Measurements from ENCODE around the gene TAOK2.

Gene TAOK2

DNA sequence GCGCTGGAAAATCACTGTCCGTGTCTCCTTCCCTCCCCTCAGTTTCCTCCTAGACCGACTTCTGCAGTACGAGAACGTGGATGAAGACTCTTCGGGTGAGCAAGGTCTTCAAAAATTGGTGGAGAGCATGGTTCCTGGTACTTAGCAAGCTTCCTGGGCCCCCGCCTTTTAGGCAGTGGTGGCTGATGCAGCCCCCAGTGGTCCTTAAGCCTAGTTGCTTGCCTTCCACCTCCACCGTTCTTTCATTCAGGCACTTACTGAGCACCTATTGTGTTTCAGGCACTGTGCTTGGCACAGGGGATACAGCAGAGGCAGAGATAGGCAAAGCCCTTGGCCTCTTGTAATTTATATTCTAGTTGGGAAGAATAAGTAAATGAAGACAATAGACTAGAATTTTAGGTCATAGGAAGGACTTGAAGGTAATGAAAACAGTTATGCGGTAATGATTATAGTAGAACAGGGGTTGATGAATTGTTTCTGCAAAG is 23.1 kb downstream of the TAOK2 start:
- DNase-seq (ENCODE audit: insufficient read length, low spot score), result no peak
- no peak for FAIRE-seq
- TF ChIP-seq POLR2A (IDR thresholded peaks at IDR 0.05; ENCODE audit: low read depth, low read length), result no peak

DNA sequence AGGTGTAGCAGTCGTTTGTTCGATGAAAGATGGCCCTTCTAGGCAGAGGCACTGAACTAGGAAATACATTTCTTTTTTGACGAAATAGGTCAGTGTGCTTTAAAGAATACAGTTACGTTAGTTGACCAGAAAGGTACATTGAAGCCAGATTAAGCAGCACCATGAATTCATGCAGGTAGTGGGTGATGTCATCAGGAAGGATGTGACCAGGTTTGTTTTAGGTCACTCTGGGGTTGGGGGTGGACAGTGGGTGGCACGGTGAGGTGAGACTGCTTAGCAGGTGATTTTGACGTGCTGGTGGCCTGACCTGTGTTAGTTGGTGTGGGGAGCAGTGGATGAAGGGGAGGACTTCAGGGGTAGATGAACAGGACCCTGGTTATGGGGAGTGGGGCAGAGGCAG is 25.9 kb downstream of the TAOK2 start:
- FAIRE-seq (no peak), DNase-seq (ENCODE audit: insufficient read length, low spot score) (no peak)
- TF ChIP-seq POLR2A (IDR thresholded peaks at IDR 0.05; ENCODE audit: low read depth, low read length), result no peak

DNA sequence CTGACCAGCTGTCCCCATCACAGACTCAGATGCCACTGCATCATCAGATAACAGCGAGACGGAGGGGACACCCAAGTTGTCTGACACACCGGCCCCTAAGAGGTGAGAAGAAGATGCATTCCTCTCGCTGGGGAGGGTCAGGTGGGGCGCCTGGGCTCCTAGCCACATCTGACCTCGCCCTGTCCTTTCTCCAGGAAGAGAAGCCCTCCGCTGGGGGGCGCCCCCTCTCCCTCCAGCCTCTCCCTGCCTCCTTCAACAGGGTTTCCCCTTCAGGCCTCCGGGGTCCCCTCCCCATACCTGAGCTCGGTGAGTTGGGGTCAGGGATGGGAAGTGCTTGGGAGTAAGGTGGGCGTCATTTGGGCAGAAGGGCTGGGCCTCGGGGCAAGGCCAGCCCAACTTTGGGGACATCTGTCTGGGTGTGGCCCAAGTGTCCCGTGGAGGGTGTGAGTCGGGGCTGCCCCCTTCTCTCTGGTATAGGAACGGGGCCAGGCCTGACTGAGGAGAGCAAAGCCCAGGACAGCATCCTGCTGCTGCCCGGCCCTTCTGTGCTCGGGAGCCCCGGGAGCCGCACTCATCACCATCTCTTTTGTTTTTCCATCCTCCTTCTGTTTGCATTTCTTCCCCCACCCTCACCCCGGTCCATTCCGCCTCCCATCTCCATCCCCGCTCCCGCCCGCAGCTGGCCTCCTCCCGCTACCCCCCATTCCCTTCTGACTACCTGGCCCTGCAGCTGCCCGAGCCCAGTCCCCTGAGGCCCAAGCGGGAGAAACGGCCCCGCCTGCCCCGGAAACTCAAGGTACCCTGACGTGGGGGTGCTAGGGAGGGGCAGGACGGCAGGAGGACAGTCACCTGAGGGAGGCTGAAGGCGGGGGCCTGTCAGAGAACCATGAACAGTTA is 27.3 kb downstream of the TAOK2 start:
- DNase-seq (ENCODE audit: insufficient read length, low spot score) (no peak), FAIRE-seq (no peak)
- no peak for TF ChIP-seq POLR2A (IDR thresholded peaks at IDR 0.05; ENCODE audit: low read depth, low read length)

DNA sequence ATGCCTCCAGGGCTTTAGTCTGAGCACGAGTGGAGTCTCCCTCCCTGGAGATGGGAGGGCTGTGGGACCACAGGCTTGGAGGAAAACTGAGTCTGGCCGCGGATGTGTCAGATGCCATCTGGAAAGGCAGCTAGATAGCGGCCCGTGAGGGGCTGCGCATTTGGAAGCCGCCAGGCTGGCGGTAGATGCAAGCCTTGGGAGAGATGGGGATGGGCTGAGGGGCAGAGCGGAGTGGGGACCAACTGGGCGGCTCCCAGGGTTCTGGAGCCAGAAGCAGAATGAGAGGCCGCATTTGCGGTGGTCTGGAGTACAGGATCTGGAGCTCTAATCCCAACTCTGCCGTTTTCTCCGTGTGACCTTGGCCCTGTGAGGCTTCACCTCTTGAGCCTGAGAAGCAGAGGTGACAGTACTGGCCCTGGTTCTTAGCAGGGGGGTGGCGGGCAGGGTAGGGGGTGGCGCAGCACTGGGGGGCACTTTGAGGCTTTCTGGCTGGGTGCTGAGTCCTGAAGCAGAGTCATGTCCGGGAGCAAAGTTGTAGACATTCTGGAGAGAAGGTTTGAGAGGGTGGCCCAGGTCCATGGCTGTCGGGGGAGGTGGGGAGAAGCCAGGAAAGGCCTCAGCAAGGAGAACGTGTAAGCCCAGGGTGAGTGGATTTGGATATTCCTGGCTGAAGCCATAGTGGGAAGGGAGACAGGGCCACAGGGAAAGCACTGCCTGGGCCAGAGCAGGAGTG is 29.1 kb downstream of the TAOK2 start:
- no peak for TF ChIP-seq POLR2A (IDR thresholded peaks at IDR 0.05; ENCODE audit: low read depth, low read length)
- FAIRE-seq, result no peak
- no peak for DNase-seq (ENCODE audit: insufficient read length, low spot score)

DNA sequence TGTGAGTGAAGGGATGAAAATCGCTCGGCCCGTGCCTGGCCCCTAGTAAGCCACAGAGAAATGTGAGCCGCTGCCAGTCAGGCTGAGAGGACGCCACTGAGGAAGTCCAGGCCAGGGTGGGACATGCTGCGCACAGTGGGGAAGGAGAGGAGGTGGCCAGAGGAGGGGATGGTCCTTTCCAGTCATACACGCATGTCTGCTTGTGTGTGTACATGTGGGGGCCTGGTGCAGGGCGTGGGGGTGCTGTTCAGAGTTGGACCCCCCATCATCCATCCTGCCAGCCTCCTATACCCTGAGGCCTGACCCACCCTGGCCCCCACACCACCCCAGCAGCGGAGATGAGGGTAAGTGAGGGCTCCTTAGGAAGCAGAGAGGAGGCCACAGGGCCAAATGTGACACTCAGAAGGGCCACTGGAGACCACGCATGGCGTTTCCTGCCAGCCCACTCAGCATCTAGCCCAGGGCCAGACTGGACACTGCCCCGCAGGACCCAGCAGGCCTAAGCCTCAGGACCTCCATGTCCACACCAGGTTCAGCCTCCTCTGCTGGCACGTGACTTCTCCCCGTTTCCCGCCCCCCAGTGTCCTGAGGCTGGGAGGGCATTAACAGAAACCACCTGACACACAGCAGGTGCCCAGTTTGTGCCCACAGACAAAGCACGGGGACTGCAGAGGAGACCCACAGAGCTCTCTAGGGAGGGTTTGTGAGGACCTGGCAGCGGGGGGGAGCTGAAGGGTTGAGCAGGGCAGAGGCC is 30.2 kb downstream of the TAOK2 start:
- no peak for TF ChIP-seq POLR2A (IDR thresholded peaks at IDR 0.05; ENCODE audit: low read depth, low read length)
- DNase-seq (ENCODE audit: insufficient read length, low spot score), result no peak
- no peak for FAIRE-seq

DNA sequence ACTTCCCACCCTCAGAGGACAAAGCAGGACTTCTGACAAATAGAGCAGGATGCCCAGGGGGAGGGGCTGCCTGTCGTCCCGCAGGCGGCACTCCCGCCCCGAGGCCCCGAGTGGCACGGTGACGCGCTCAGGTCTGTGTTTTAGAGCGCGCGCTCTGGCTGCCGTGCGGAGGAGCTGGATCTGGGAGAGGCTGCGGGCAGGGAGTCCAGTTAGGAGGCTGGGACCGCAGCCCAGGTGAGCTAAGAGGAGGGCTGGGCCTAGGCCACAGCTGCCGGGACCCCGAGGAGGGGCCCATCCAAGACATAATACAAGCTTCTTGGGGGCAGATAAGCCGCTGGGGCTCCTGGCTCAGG is 30.7 kb downstream of the TAOK2 start:
- DNase-seq (ENCODE audit: insufficient read length, low spot score), result no peak
- FAIRE-seq, result no peak
- no peak for TF ChIP-seq POLR2A (IDR thresholded peaks at IDR 0.05; ENCODE audit: low read depth, low read length)

DNA sequence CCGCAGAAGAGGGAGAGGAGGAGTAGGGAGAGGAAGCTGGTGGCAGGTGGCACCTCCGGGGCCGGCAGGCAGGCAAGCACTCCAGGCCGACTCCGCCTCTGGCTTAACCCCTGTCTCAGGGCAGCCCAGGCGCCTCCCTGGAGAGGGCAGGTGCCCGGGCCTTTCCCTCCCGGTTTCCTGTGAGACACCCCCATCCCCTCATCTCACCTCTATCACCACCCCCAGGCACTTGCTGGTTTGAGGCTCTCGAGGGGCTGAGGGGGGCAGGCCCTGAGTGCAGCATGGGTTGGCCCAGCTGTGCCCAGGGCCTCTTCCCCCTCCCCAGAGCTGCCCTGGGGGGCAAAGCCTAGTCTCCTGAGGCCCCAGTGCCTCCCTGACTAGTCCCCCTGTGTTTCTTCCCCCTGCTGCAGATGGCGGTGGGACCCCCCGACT is 31.2 kb downstream of the TAOK2 start:
- no peak for DNase-seq (ENCODE audit: insufficient read length, low spot score)
- TF ChIP-seq POLR2A (IDR thresholded peaks at IDR 0.05; ENCODE audit: low read depth, low read length), result no peak
- no peak for FAIRE-seq

DNA sequence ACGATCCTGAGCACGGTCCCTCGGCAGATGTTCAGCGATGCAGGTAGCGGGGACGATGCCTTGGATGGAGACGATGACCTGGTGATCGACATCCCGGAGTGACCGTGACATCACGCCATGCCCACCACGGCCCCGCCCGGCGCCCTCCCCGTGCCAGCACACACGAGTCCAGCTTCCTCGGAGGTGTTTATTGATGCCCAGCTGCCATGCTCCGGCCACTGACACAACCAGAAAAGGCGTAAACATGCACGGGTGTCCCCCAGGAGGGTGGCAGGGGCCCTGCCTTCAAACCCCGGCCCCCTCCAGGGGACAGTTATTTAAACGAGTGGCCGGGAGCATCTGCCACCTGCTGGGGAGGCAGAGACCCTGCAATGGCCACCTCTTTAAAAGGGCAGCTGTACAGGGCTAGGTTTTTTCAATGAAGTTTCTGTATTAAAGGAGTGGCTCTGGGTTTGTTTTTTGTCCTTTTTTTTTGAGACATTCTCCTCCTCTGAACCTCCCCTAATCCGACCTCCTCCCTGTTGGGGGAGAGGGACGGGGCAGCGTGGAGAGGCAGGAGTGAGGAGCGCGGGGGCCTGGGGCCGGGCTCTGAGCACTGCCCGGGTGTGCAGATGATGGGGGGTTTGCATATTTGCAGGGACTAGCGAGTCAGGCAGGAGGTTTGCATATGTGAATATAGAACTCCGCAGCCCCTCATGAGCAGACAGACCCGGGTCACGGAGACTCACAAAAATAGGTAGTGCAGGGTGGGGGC is 31.9 kb downstream of the TAOK2 start:
- FAIRE-seq (no peak), DNase-seq (ENCODE audit: insufficient read length, low spot score) (no peak)
- TF ChIP-seq POLR2A (IDR thresholded peaks at IDR 0.05; ENCODE audit: low read depth, low read length), result no peak

DNA sequence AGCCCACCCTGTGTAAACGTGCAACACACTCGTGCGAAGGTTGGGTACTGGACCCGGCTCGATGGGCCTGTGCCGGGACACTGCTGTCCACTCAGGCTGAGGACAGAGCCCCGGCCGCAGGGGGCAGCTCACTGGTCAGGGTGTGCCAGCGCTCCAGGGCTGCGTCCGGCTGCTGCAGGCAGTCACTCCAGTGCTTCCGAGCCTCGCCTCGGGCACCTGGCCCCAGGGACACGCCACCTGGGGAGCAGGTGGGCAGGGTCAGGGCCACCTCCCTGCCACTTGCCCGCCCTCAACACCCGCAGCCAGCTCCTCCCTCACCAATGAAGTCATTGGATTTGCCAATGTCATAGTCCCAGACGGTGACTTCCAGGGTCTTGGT is 32.4 kb downstream of the TAOK2 start:
- no peak for FAIRE-seq
- no peak for DNase-seq (ENCODE audit: insufficient read length, low spot score)
- TF ChIP-seq POLR2A (IDR thresholded peaks at IDR 0.05; ENCODE audit: low read depth, low read length), result no peak

DNA sequence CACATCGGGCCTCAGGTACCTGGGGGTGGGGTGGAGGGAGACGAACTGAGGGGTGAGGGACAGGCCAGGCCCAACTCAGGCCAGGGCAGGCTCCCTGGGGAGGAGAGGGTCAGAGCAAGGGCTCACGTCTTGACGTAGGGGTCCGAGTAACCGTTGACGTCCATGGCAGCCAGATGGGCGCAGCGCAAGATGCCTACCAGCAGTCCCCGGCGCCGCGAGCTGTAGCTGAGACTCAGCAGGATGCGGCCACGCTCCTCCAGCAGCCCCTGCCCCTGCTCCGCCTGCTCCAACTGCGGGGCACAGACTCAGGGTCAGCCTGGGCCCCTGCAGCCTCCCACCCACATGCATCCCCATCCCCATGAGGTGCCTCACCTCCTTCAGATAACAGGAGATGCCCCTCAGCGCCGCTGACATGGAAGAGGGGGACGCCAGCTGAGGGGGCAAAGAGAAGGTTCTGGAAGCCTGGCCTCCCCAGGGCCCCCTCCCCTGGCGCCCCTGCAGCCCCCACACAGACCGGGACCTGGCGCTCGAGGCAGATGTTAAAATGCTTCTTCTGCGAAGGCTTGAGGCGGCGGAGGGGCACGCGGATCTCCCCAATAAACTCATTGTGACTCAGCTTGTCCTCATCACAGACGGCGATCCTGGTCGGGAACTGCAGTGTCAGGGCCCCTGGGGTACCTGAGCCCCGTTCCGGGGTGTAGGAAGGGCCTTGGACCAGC is 33.1 kb downstream of the TAOK2 start:
- DNase-seq (ENCODE audit: insufficient read length, low spot score) (no peak), FAIRE-seq (no peak)
- TF ChIP-seq POLR2A (IDR thresholded peaks at IDR 0.05; ENCODE audit: low read depth, low read length), result no peak

DNA sequence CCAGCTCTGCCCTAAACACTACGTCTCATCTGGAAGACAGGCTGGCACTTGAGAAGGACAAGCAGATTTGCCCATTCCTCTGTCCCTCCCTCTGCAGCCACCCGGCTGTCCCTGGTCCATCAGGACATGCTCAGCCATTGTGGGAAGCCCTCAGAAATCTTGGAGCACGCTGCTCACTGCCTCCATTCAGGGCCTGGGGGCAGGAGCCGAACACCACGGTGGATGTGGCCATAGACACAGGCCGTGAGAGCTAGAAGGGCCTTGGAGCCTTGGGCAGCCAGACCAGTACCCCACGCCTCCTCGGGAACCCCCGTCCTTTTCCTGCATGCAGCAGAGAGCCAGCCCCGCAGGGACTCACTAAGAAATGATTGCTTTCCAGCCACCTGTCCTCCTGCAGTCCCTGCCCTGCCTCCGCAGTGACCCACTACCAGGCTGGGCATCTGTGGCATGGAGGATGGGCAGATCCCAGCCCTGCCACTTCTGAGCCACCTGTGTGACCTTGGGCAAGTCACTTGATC is 33.8 kb downstream of the TAOK2 start:
- FAIRE-seq (no peak), DNase-seq (ENCODE audit: insufficient read length, low spot score) (no peak)
- TF ChIP-seq POLR2A (IDR thresholded peaks at IDR 0.05; ENCODE audit: low read depth, low read length), result no peak

DNA sequence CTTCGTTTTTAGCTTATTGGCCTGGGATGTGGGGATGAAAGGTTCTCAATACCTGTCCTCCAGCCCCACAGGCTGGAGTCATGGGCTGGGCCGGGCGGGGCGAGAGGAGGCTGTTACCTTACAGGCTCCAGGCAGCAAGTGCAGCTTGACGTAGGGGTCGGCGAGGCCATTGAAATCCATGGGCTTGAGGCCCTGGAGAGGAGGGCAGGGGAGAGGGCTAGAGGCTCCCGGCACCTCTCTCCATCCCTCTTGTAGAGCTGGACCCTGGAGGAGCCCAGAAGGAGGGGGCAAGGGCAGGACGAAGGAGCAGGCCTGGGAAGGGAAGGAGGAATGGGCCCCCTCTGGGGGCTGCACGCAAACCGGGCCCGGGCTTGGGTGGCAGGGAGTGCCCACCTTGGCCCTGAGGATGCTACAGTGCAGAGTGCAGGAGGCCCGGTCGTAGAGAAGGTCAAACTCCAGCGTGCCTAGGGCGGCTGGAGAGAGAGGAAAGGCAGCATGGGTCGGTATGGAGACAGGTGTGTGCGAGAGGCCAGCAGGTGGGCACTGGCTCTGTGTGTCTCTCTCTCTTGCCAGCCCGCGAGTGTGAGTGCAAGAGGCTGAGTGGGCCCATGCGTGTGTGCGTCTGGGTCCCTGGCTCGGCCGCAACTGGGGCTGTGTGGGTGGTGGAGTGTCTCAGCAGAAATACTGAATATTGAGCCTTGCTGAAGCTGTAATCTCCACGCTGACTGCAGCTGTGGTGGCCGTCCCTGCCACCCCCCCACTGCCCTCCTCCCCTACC is 35.6 kb downstream of the TAOK2 start:
- no peak for DNase-seq (ENCODE audit: insufficient read length, low spot score)
- TF ChIP-seq POLR2A (IDR thresholded peaks at IDR 0.05; ENCODE audit: low read depth, low read length), result no peak
- FAIRE-seq, result no peak
